ENCODE measurements around the gene XXYLT1.
"Not testable (repeated sequence)": the region's sequence is repeated elsewhere in the genome, so short reads cannot be mapped to it uniquely, and the experiment has no call there.

The XXYLT1 gene

GRCh38 chr3:195040773-195041520 lies 230.0 kb downstream of the XXYLT1 start:
- TF ChIP-seq CTCF (IDR thresholded peaks at IDR 0.05; ENCODE audit: low read depth, low read length): no peak
- no peak overlapping the region for H3K4me3 ChIP-seq (replicated peaks in 1 of 2; ENCODE audit: low read depth in 2 of 2, low read length in 2 of 2)
- DNase-seq (ENCODE audit: low read depth in 2 of 2): no peak

GRCh38 chr3:195040094-195040493 lies 230.9 kb downstream of the XXYLT1 start:
- TF ChIP-seq CTCF (IDR thresholded peaks at IDR 0.05; ENCODE audit: low read depth, low read length): no peak
- H3K4me3 ChIP-seq (replicated peaks in 1 of 2; ENCODE audit: low read depth in 2 of 2, low read length in 2 of 2): no peak overlapping the region
- DNase-seq (ENCODE audit: low read depth in 2 of 2): no peak

GRCh38 chr3:195039180-195039843 lies 231.6 kb downstream of the XXYLT1 start:
- TF ChIP-seq CTCF (IDR thresholded peaks at IDR 0.05; ENCODE audit: low read depth, low read length): no peak
- DNase-seq (ENCODE audit: low read depth in 2 of 2): no peak

GRCh38 chr3:195038161-195038560 lies 232.8 kb downstream of the XXYLT1 start:
- DNase-seq (ENCODE audit: low read depth in 2 of 2): no peak
- H3K4me3 ChIP-seq (replicated peaks in 1 of 2; ENCODE audit: low read depth in 2 of 2, low read length in 2 of 2): no peak overlapping the region
- TF ChIP-seq CTCF (IDR thresholded peaks at IDR 0.05; ENCODE audit: low read depth, low read length): no peak

More at GRCh38 chr3:195039180-195039843, 231.6 kb downstream of the XXYLT1 start:
- H3K4me3 ChIP-seq (replicated peaks in 1 of 2; ENCODE audit: low read depth in 2 of 2, low read length in 2 of 2): no peak overlapping the region

- not testable (repeated sequence) for DNase-seq (ENCODE audit: low read depth in 2 of 2); H3K4me3 ChIP-seq (replicated peaks in 1 of 2; ENCODE audit: low read depth in 2 of 2, low read length in 2 of 2)
Measured at GRCh38 chr3:195037586-195037985, 233.4 kb downstream of the XXYLT1 start.

- TF ChIP-seq CTCF (IDR thresholded peaks at IDR 0.05; ENCODE audit: low read depth, low read length): no peak
- H3K4me3 ChIP-seq (replicated peaks in 1 of 2; ENCODE audit: low read depth in 2 of 2, low read length in 2 of 2): no peak overlapping the region
- no peak for DNase-seq (ENCODE audit: low read depth in 2 of 2)
Measured at GRCh38 chr3:195036974-195037373, 234.0 kb downstream of the XXYLT1 start.

- H3K4me3 ChIP-seq (replicated peaks in 1 of 2; ENCODE audit: low read depth in 2 of 2, low read length in 2 of 2): no peak overlapping the region
- no peak for TF ChIP-seq CTCF (IDR thresholded peaks at IDR 0.05; ENCODE audit: low read depth, low read length)
- no peak for DNase-seq (ENCODE audit: low read depth in 2 of 2)
Measured at GRCh38 chr3:195036574-195036973, 234.4 kb downstream of the XXYLT1 start.

Data from cardiac fibroblast (primary cell).